DMS 273 treated with DMSO at 0.1 percent for 48 hours (cell line): ENCODE measurements around the gene TLNRD1.

Experiments
- DNase-seq: peaks from one replicate; lab custom pipeline; 2025; lab: John Stamatoyannopoulos, UW

TLNRD1 gene

GRCh38 chr15:81029414-81030300 lies 28.9 kb downstream of the TLNRD1 start:
- DNase-seq = no peak

GRCh38 chr15:81030301-81030750 lies 29.6 kb downstream of the TLNRD1 start:
- no peak for DNase-seq

GRCh38 chr15:81031203-81031602 lies 30.5 kb downstream of the TLNRD1 start:
- no peak for DNase-seq

GRCh38 chr15:81032355-81032754 lies 31.6 kb downstream of the TLNRD1 start:
- DNase-seq = no peak

GRCh38 chr15:81032818-81033217 lies 32.1 kb downstream of the TLNRD1 start:
- no peak for DNase-seq

GRCh38 chr15:81033508-81033907 lies 32.8 kb downstream of the TLNRD1 start:
- DNase-seq = no peak

GRCh38 chr15:81037952-81038743 lies 37.4 kb downstream of the TLNRD1 start:
- no peak for DNase-seq

GRCh38 chr15:81038975-81039607 lies 38.4 kb downstream of the TLNRD1 start:
- DNase-seq = no peak

- no peak for DNase-seq
Observed at GRCh38 chr15:81040757-81041156, 40.0 kb downstream of the TLNRD1 start.

GRCh38 chr15:81043281-81043934 lies 42.7 kb downstream of the TLNRD1 start:
- DNase-seq = no peak

GRCh38 chr15:81043935-81044575 lies 43.3 kb downstream of the TLNRD1 start:
- no peak for DNase-seq

- no peak for DNase-seq
Observed at GRCh38 chr15:81046290-81046689, 45.6 kb downstream of the TLNRD1 start.

GRCh38 chr15:81047928-81048327 lies 47.2 kb downstream of the TLNRD1 start:
- no peak for DNase-seq

- DNase-seq = peak; percentile 16
Observed at GRCh38 chr15:81049835-81050234, 49.1 kb downstream of the TLNRD1 start.

GRCh38 chr15:81050259-81050658 lies 49.5 kb downstream of the TLNRD1 start:
- no peak for DNase-seq

- DNase-seq = no peak
Observed at GRCh38 chr15:81050805-81051204, 50.1 kb downstream of the TLNRD1 start.

GRCh38 chr15:81052046-81052445 lies 51.3 kb downstream of the TLNRD1 start:
- DNase-seq = no peak

- no peak for DNase-seq
Observed at GRCh38 chr15:81053621-81054020, 52.9 kb downstream of the TLNRD1 start.

- DNase-seq = peak; percentile 86
Observed at GRCh38 chr15:81054236-81054635, 53.5 kb downstream of the TLNRD1 start.
